HL-60 (cell line): ENCODE measurements around the gene PTPRK.

ENCODE experiments used
- DNase-seq, 2 experiments: peaks; one replicate each; pipeline ENCODE4 v3.0.0-alpha.2; 2010 to 2020; ENCODE audit warnings: low read depth in 1 of 2, low spot score in 1 of 2
- H3K27ac ChIP-seq: fragments of 250-450 bp; sonication (Bioruptor Pico); replicated peaks from 2 replicates; pipeline ENCODE4 v1.5.1; 2020; ENCODE audit warnings: mild to moderate bottlenecking, moderate library complexity
- H3K27me3 ChIP-seq: fragments of 250-450 bp; sonication (Bioruptor Pico); 2 replicates; pipeline ENCODE4 v1.5.1; 2021; ENCODE audit warnings: mild to moderate bottlenecking, moderate library complexity; ENCODE audit not compliant: insufficient read depth, poor library complexity, severe bottlenecking
- H3K4me3 ChIP-seq: replicated peaks from 2 replicates; pipeline ENCODE4 v1.5.1; 2011; ENCODE audit warnings: mild to moderate bottlenecking, control low read depth, low read length; ENCODE audit not compliant: insufficient read depth
- CTCF ChIP-seq: IDR thresholded peaks from one replicate; pipeline ENCODE4 v1.5.1; 2011; ENCODE audit warnings: low read length, control low read depth, inconsistent platforms; ENCODE audit not compliant: insufficient read depth
- GABPA ChIP-seq: IDR thresholded peaks from 2 replicates; pipeline ENCODE4 v1.6.1; 2012; ENCODE audit warnings: low read depth
- POLR2AphosphoS5 ChIP-seq: IDR thresholded peaks from 2 replicates; pipeline ENCODE4 v1.6.1; 2012; ENCODE audit warnings: low read depth
- SPI1 ChIP-seq: IDR thresholded peaks from 2 replicates; pipeline ENCODE4 v1.6.1; 2012; ENCODE audit warnings: low read depth, mild to moderate bottlenecking, borderline replicate concordance
- TF ChIP-seq, protein P1 (sequence below): IDR thresholded peaks from 2 replicates; pipeline ENCODE4 v1.6.1; 2012; ENCODE audit warnings: low read depth; ENCODE audit not compliant: insufficient replicate concordance

PTPRK gene

DNA sequence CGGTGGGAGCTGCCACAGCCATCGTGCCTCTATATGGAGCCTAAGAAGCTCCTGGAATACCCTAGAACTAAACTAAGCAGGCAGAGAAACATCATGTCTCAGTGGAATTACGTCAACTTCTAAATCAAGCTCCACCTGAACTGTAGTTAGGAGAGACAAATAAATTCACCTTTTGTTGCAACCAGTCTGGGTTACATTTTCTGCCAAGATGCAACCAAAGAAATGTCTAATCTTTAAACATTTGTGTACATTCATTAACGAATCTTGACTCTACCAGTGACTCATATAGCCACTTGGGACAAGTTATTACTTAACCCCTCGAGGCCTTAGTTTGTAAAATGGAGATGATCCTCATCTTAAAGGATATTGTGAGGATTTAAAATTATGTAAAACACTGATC is 8.9 kb downstream of the PTPRK start:
- peaks cover 2% of the 10 kb centered on the region for H3K27me3 ChIP-seq
- H3K27ac ChIP-seq, result no peak overlapping the region
- no peak for DNase-seq
- TF ChIP-seq, protein P1, sequence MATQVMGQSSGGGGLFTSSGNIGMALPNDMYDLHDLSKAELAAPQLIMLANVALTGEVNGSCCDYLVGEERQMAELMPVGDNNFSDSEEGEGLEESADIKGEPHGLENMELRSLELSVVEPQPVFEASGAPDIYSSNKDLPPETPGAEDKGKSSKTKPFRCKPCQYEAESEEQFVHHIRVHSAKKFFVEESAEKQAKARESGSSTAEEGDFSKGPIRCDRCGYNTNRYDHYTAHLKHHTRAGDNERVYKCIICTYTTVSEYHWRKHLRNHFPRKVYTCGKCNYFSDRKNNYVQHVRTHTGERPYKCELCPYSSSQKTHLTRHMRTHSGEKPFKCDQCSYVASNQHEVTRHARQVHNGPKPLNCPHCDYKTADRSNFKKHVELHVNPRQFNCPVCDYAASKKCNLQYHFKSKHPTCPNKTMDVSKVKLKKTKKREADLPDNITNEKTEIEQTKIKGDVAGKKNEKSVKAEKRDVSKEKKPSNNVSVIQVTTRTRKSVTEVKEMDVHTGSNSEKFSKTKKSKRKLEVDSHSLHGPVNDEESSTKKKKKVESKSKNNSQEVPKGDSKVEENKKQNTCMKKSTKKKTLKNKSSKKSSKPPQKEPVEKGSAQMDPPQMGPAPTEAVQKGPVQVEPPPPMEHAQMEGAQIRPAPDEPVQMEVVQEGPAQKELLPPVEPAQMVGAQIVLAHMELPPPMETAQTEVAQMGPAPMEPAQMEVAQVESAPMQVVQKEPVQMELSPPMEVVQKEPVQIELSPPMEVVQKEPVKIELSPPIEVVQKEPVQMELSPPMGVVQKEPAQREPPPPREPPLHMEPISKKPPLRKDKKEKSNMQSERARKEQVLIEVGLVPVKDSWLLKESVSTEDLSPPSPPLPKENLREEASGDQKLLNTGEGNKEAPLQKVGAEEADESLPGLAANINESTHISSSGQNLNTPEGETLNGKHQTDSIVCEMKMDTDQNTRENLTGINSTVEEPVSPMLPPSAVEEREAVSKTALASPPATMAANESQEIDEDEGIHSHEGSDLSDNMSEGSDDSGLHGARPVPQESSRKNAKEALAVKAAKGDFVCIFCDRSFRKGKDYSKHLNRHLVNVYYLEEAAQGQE, result no peak
- no peak for TF ChIP-seq SPI1
- TF ChIP-seq CTCF, result no peak
- TF ChIP-seq POLR2AphosphoS5, result no peak
- no peak for TF ChIP-seq GABPA
- no peak overlapping the region for H3K4me3 ChIP-seq

DNA sequence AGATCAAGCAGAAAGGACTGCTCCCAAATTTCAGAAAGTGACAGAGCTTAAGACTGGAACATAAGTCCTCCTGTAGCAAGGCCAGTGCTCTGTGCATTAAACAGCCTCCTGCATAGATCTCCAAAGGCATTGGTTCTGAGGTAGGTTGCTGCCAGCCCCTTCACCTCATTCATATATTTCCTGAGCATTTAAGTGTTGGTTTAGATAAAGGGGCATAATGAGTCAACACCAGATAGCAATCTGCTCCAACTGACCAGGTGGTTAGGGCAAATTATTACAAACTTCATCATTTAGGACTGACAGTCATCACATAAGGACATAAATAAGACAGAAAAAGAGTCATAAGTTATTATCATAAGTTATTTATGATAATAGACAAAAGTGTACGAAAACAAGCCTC is 10.7 kb downstream of the PTPRK start:
- no peak overlapping the region for H3K27ac ChIP-seq
- no peak for TF ChIP-seq GABPA
- no peak for TF ChIP-seq POLR2AphosphoS5
- TF ChIP-seq SPI1, result no peak
- TF ChIP-seq CTCF, result no peak
- TF ChIP-seq, protein P1, result no peak
- no peaks in the 10 kb centered on the region for H3K27me3 ChIP-seq
- H3K4me3 ChIP-seq, result no peak overlapping the region
- no peak for DNase-seq

DNA sequence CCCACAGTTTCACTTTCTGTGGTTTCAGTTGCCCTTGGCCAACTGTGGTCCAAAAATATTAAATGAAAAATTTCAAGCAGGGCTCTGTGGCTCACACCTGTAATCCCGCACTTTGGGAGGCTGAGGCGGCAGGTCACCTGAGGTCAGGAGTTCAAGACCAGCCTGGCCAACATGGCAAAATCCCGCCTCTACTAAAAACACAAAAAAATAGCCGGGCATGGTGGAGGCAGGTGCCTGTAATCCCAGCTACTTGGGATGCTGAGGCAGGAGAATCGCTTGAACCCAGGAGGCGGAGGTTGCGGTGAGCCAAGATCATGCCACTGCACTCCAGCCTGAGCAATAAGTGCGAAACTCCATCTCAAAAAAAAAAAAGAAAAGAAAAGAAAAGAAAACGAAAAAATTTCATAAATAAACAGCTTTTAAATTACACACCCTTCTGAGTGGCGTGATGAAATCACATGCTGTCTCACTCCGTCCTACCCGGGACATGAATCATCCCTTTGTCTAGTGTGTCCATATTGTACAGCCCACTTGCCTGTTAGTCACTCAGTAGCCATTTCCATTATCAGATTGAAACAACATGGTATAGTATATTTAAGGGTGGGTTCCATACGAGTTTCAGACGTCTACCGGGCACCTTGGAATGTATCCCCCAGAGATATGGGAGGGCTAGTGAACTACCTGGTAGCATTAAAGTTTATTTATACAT is 11.7 kb downstream of the PTPRK start:
- TF ChIP-seq CTCF, result no peak
- H3K27ac ChIP-seq, result no peak overlapping the region

More for the DNA sequence above, 11.7 kb downstream of the PTPRK start:
- no peaks in the 10 kb centered on the region for H3K27me3 ChIP-seq
- no peak for DNase-seq
- no peak overlapping the region for H3K4me3 ChIP-seq
